Thyroid gland (tissue), 4 donors: ENCODE measurements around the gene MAGI1.

ENCODE experiments used
- POLR2A ChIP-seq, 2 donors: fragments of 450-650 bp; IDR thresholded peaks; one replicate each; pipeline ENCODE4 v1.6.1; 2017; ENCODE audit warnings: antibody characterized with exemption in 2 of 2, mild to moderate bottlenecking in 2 of 2, moderate library complexity in 1 of 2
- TF ChIP-seq, protein P1 (sequence below), 6 experiments: fragments of 200-600 bp in 3 of 6; fragments of 450-650 bp in 3 of 6; sonication (generic) in 3 of 6; IDR thresholded peaks; one replicate each; pipeline ENCODE4 v1.5.1; 2016 to 2019; ENCODE audit warnings: antibody characterized with exemption in 6 of 6, mild to moderate bottlenecking in 2 of 6, inconsistent platforms in 1 of 6, moderate library complexity in 1 of 6

DNA sequence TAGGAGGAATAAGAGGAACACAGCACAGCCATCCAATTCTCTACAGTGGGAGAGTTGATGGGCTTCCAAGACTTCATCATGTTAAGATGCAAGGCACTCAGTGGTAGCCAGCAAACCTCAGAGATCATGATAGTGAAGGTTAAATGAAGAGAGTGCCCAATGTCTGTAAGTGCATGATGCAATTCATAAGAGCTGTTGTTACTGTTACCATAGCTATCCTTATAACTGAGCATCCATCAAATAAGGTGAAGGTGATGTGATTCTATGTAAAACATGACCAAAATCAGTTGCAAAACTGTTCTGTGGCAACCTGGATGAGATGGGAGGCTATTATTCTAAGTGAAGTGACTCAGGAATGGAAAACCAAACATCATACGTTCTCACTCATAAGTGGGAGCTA, 289.7 kb downstream of the MAGI1 start:
- TF ChIP-seq, protein P1, sequence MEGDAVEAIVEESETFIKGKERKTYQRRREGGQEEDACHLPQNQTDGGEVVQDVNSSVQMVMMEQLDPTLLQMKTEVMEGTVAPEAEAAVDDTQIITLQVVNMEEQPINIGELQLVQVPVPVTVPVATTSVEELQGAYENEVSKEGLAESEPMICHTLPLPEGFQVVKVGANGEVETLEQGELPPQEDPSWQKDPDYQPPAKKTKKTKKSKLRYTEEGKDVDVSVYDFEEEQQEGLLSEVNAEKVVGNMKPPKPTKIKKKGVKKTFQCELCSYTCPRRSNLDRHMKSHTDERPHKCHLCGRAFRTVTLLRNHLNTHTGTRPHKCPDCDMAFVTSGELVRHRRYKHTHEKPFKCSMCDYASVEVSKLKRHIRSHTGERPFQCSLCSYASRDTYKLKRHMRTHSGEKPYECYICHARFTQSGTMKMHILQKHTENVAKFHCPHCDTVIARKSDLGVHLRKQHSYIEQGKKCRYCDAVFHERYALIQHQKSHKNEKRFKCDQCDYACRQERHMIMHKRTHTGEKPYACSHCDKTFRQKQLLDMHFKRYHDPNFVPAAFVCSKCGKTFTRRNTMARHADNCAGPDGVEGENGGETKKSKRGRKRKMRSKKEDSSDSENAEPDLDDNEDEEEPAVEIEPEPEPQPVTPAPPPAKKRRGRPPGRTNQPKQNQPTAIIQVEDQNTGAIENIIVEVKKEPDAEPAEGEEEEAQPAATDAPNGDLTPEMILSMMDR (IDR thresholded peaks at IDR 0.05) = no peak
- no peak for TF ChIP-seq POLR2A (IDR thresholded peaks at IDR 0.05)
